ENCODE results near the gene SSBP3. TPM values are rescaled to one million over a fixed set of nuclear protein-coding genes. Genes with fewer than 3 reads are reported as not detected.
A peak's percentile ranks its signal among the peaks of the same experiment; 100 is the strongest.

The SSBP3 gene
- total and polyA plus RNA-seq, 4 donors, result 7.7 to 24.7 (median 17.3) TPM

DNA sequence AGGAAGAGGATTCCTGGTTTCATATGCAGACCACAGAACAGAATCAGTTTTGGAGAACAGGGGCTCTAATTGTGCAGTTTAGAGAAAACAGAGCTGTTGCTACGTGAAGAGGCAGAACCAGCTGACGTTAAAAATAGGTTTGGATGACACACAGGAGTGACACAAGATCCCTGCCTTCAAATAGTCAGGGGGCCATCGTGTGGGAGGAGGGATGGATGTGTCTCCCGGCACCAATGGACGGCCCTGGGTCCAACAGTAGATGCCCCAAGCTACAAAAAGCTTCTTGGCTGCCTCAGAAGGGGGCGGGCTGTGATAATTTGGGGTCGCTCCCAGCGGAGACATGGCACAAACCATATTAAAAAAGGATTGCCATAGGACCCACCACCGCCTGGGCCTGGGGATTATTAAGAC, 118.4 kb downstream of the SSBP3 start:
- no peaks in the 10 kb centered on the region for H3K36me3 ChIP-seq (ENCODE audit: control insufficient read depth in 4 of 4, insufficient read depth in 3 of 4, low read depth in 1 of 4, low read length in 3 of 4)
- no peak for DNase-seq (ENCODE audit: low spot score)
- no peaks in the 10 kb centered on the region for H3K27me3 ChIP-seq (ENCODE audit: control insufficient read depth in 4 of 4, insufficient read depth in 4 of 4, low read length in 3 of 4)
- H3K4me3 ChIP-seq (ENCODE audit: low read depth in 1 of 3, low read length in 3 of 3), result no peak overlapping the region
- TF ChIP-seq YY1 (IDR thresholded peaks at IDR 0.05), result no peak
- TF ChIP-seq, protein P1, sequence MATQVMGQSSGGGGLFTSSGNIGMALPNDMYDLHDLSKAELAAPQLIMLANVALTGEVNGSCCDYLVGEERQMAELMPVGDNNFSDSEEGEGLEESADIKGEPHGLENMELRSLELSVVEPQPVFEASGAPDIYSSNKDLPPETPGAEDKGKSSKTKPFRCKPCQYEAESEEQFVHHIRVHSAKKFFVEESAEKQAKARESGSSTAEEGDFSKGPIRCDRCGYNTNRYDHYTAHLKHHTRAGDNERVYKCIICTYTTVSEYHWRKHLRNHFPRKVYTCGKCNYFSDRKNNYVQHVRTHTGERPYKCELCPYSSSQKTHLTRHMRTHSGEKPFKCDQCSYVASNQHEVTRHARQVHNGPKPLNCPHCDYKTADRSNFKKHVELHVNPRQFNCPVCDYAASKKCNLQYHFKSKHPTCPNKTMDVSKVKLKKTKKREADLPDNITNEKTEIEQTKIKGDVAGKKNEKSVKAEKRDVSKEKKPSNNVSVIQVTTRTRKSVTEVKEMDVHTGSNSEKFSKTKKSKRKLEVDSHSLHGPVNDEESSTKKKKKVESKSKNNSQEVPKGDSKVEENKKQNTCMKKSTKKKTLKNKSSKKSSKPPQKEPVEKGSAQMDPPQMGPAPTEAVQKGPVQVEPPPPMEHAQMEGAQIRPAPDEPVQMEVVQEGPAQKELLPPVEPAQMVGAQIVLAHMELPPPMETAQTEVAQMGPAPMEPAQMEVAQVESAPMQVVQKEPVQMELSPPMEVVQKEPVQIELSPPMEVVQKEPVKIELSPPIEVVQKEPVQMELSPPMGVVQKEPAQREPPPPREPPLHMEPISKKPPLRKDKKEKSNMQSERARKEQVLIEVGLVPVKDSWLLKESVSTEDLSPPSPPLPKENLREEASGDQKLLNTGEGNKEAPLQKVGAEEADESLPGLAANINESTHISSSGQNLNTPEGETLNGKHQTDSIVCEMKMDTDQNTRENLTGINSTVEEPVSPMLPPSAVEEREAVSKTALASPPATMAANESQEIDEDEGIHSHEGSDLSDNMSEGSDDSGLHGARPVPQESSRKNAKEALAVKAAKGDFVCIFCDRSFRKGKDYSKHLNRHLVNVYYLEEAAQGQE (IDR thresholded peaks at IDR 0.05), result no peak
- TF ChIP-seq NR2F2 (IDR thresholded peaks at IDR 0.05), result no peak
- no peak for TF ChIP-seq GABPA (IDR thresholded peaks at IDR 0.05 in 1 of 2, conservative IDR thresholded peaks at IDR 0.05 in 1 of 2)
- TF ChIP-seq, protein P2, sequence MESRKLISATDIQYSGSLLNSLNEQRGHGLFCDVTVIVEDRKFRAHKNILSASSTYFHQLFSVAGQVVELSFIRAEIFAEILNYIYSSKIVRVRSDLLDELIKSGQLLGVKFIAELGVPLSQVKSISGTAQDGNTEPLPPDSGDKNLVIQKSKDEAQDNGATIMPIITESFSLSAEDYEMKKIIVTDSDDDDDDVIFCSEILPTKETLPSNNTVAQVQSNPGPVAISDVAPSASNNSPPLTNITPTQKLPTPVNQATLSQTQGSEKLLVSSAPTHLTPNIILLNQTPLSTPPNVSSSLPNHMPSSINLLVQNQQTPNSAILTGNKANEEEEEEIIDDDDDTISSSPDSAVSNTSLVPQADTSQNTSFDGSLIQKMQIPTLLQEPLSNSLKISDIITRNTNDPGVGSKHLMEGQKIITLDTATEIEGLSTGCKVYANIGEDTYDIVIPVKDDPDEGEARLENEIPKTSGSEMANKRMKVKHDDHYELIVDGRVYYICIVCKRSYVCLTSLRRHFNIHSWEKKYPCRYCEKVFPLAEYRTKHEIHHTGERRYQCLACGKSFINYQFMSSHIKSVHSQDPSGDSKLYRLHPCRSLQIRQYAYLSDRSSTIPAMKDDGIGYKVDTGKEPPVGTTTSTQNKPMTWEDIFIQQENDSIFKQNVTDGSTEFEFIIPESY (IDR thresholded peaks at IDR 0.05), result no peak
- TF ChIP-seq, protein P3, sequence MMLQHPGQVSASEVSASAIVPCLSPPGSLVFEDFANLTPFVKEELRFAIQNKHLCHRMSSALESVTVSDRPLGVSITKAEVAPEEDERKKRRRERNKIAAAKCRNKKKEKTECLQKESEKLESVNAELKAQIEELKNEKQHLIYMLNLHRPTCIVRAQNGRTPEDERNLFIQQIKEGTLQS (IDR thresholded peaks at IDR 0.05), result no peak
- no peak for TF ChIP-seq TAF1 (conservative IDR thresholded peaks at IDR 0.05)
- TF ChIP-seq FOXA2 (IDR thresholded peaks at IDR 0.05), result no peak
- no peak for TF ChIP-seq HNF4G (IDR thresholded peaks at IDR 0.05)
- TF ChIP-seq, protein P4, sequence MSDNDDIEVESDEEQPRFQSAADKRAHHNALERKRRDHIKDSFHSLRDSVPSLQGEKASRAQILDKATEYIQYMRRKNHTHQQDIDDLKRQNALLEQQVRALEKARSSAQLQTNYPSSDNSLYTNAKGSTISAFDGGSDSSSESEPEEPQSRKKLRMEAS (IDR thresholded peaks at IDR 0.05), result no peak
- no peak for TF ChIP-seq SP1 (IDR thresholded peaks at IDR 0.05)
- no peak for TF ChIP-seq HNF4A (conservative IDR thresholded peaks at IDR 0.05)
- no peak for TF ChIP-seq JUND (IDR thresholded peaks at IDR 0.05)
- TF ChIP-seq RAD21 (IDR thresholded peaks at IDR 0.05), result no peak
- TF ChIP-seq FOXA1 (IDR thresholded peaks at IDR 0.05), result no peak
- TF ChIP-seq RXRA (IDR thresholded peaks at IDR 0.05), result no peak
- TF ChIP-seq EGR1 (IDR thresholded peaks at IDR 0.05; ENCODE audit: low read depth in 2 of 2), result no peak
- TF ChIP-seq, protein P5, sequence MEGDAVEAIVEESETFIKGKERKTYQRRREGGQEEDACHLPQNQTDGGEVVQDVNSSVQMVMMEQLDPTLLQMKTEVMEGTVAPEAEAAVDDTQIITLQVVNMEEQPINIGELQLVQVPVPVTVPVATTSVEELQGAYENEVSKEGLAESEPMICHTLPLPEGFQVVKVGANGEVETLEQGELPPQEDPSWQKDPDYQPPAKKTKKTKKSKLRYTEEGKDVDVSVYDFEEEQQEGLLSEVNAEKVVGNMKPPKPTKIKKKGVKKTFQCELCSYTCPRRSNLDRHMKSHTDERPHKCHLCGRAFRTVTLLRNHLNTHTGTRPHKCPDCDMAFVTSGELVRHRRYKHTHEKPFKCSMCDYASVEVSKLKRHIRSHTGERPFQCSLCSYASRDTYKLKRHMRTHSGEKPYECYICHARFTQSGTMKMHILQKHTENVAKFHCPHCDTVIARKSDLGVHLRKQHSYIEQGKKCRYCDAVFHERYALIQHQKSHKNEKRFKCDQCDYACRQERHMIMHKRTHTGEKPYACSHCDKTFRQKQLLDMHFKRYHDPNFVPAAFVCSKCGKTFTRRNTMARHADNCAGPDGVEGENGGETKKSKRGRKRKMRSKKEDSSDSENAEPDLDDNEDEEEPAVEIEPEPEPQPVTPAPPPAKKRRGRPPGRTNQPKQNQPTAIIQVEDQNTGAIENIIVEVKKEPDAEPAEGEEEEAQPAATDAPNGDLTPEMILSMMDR (IDR thresholded peaks at IDR 0.05; ENCODE audit: low read depth, low read length, missing input control), result no peak
- H3K4me1 ChIP-seq (ENCODE audit: control insufficient read depth in 4 of 4, insufficient read depth in 4 of 4, low read length in 3 of 4), result peaks cover 18 to 27% (median 22%) of the 10 kb centered on the region in 4 donors
- 86% methylated on average over 9 of the region's 9 CpGs for WGBS
- no peaks in the 10 kb centered on the region for H3K9me3 ChIP-seq (ENCODE audit: control insufficient read depth in 4 of 4, low read length in 3 of 4)
- H3K9ac ChIP-seq (ENCODE audit: low read depth in 1 of 2, low read length in 2 of 2), result no peak overlapping the region
- peak overlapping the region; percentile 33 to 63 for H3K27ac ChIP-seq (ENCODE audit: low read depth in 1 of 2, low read length in 2 of 2)

Data from liver (tissue), 9 donors.